Hepatocyte (in vitro differentiated cells): Measurements from ENCODE around the gene UBQLN4. TPM values are rescaled to one million over a fixed set of nuclear protein-coding genes. Genes with fewer than 3 reads are reported as not detected.
A peak's percentile ranks its signal among the peaks of the same experiment; 100 is the strongest.

Experiments used
- DNase-seq: peaks from one replicate; pipeline ENCODE4 v3.0.0-alpha.2; 2016; ENCODE audit warnings: low spot score
- H2AFZ ChIP-seq: fragments of 200-600 bp; sonication (generic); 2 replicates; pipeline ENCODE4 v1.6.0; 2016; ENCODE audit warnings: antibody characterized with exemption, mild to moderate bottlenecking
- H3K27ac ChIP-seq: fragments of 200-600 bp; sonication (generic); 2 replicates; pipeline ENCODE4 v1.5.1; 2016; ENCODE audit warnings: mild to moderate bottlenecking
- H3K27me3 ChIP-seq: fragments of 200-600 bp; sonication (generic); 2 replicates; pipeline ENCODE4 v1.6.1; 2016
- H3K36me3 ChIP-seq: fragments of 200-600 bp; sonication (generic); replicated peaks from 2 replicates; pipeline ENCODE4 v1.5.1; 2016; ENCODE audit warnings: low read depth; ENCODE audit not compliant: insufficient read depth
- H3K4me1 ChIP-seq: fragments of 200-600 bp; sonication (generic); 2 replicates; pipeline ENCODE4 v1.5.1; 2016; ENCODE audit warnings: mild to moderate bottlenecking, moderate library complexity; ENCODE audit not compliant: insufficient read depth
- H3K4me2 ChIP-seq: fragments of 200-600 bp; sonication (generic); 2 replicates; pipeline ENCODE4 v1.6.0; 2016
- H3K4me3 ChIP-seq: fragments of 200-600 bp; sonication (generic); 2 replicates; pipeline ENCODE4 v1.5.1; 2016; ENCODE audit warnings: mild to moderate bottlenecking
- H3K79me2 ChIP-seq: fragments of 200-600 bp; sonication (generic); 2 replicates; pipeline ENCODE4 v1.6.0; 2017; ENCODE audit warnings: mild to moderate bottlenecking
- H3K9me2 ChIP-seq: fragments of 200-600 bp; sonication (generic); replicated peaks from 2 replicates; pipeline ENCODE4 v1.6.0; 2017; ENCODE audit warnings: mild to moderate bottlenecking; ENCODE audit not compliant: insufficient read depth
- H3K9me3 ChIP-seq: fragments of 200-600 bp; sonication (generic); 2 replicates; pipeline ENCODE4 v1.5.1; 2016; ENCODE audit warnings: low read depth, mild to moderate bottlenecking
- H4K20me1 ChIP-seq: fragments of 200-600 bp; sonication (generic); 2 replicates; pipeline ENCODE4 v1.6.0; 2016; ENCODE audit warnings: mild to moderate bottlenecking; ENCODE audit not compliant: insufficient read depth, poor library complexity, severe bottlenecking
- EZH2 ChIP-seq: fragments of 200-600 bp; sonication (generic); IDR thresholded peaks from 2 replicates; pipeline ENCODE4 v1.6.1; 2016; ENCODE audit warnings: antibody characterized with exemption, mild to moderate bottlenecking, borderline replicate concordance
- EZH2phosphoT487 ChIP-seq: fragments of 200-600 bp; sonication (generic); IDR thresholded peaks from one replicate; pipeline ENCODE4 v1.6.1; 2018; ENCODE audit warnings: antibody characterized with exemption, mild to moderate bottlenecking, low read depth, moderate library complexity; ENCODE audit not compliant: unreplicated experiment, severe bottlenecking
- WGBS: methylation state at CpG from one replicate; pipeline ENCODE4 v1.1.6; 2016; ENCODE audit warnings: low lambda C conversion rate; ENCODE audit errors: missing lambda C conversion rate; 5-methylcytosine and 5-hydroxymethylcytosine counted together
- polyA plus RNA-seq: library from polyadenylated mRNA; unstranded; fragments of >200 nt; fragmentation: Nextera tagmentation; extraction: Ambion mirVana; gene quantifications from 2 replicates; pipeline ENCODE4 v1.2.1, GENCODE V29; 2016
- total RNA-seq: library from RNA; depleted of rRNA; stranded (reverse); fragments of >200 nt; gene quantifications from 2 replicates; pipeline ENCODE4 v1.2.3, GENCODE V29; 2014
- TF ChIP-seq, protein P1 (sequence below): fragments of 200-600 bp; sonication (generic); IDR thresholded peaks from 2 replicates; pipeline ENCODE4 v1.5.1; 2016; ENCODE audit warnings: antibody characterized with exemption, mild to moderate bottlenecking; ENCODE audit not compliant: poor library complexity

The UBQLN4 gene
- total and polyA plus RNA-seq, 2 experiments from 2014 or later: 29.5 to 35.3 TPM

DNA sequence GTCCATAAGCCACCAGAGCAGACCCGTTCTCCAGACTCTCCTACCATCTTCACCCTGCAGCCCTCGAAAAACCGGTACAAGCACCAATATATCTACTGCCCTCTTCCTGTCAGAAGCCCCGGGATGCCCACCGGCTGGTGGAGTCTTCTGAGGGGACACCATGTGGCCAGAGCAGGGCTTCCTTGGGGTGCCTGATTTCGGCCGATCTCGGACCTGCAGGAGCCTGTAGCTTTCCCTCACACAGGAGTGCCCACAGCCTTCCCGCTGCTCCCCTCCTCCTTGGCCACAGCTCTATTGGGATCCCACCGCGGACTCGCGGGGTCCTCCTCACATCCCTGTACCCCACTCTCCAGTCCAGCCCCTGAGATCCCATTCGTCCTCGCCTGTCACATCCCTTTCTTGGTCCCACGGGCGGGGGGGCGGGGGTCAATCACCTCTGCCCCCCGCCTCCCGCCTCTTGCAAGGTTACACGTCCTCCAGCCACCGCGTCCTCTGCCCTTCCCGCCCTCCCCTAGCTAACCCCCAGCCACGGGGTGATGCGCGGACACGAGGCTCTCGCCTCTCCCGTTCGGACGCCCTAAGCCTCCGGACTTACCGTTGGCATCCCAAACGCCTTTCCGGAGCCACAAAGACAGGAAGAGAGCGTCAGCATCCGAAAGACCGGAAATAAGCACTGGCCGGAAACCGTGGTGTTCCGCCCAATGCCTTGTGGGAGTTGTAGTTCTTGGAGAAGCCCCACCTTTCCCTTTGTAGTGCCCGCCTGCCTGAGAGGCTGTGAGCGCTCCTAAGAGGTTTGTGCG is 33.1 kb downstream of the UBQLN4 start, which contains the start of gene SSR2:
Gene SSR2, minus strand, starts transcription at position 659 of the 800 bp plus-strand sequence. CDS start 784 bp downstream, outside the sequence.
- Histone ChIP-seq H3K9me2 (no peaks in the 10 kb centered on the region), H3K4me1 (peaks cover 15% of the 10 kb centered on the region), H3K36me3 (no peaks in the 10 kb centered on the region), H4K20me1 (no peaks in the 10 kb centered on the region), H3K27ac (peak within 1 kb of the TSS; percentile 62), H3K79me2 (peaks cover 42% of the 10 kb centered on the region), H3K9me3 (no peaks in the 10 kb centered on the region), H2AFZ (peak within 1 kb of the TSS; percentile 78), H3K4me3 (peak within 1 kb of the TSS; percentile 65), H3K27me3 (no peaks in the 10 kb centered on the region), H3K4me2 (peak within 1 kb of the TSS; percentile 80)
- peak; percentile 93 for DNase-seq
- WGBS: 2% methylated on average over 25 of the region's 45 CpGs
- TF ChIP-seq EZH2phosphoT487: no peak
- TF ChIP-seq, protein P1, sequence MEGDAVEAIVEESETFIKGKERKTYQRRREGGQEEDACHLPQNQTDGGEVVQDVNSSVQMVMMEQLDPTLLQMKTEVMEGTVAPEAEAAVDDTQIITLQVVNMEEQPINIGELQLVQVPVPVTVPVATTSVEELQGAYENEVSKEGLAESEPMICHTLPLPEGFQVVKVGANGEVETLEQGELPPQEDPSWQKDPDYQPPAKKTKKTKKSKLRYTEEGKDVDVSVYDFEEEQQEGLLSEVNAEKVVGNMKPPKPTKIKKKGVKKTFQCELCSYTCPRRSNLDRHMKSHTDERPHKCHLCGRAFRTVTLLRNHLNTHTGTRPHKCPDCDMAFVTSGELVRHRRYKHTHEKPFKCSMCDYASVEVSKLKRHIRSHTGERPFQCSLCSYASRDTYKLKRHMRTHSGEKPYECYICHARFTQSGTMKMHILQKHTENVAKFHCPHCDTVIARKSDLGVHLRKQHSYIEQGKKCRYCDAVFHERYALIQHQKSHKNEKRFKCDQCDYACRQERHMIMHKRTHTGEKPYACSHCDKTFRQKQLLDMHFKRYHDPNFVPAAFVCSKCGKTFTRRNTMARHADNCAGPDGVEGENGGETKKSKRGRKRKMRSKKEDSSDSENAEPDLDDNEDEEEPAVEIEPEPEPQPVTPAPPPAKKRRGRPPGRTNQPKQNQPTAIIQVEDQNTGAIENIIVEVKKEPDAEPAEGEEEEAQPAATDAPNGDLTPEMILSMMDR: no peak
- no peak for TF ChIP-seq EZH2

DNA sequence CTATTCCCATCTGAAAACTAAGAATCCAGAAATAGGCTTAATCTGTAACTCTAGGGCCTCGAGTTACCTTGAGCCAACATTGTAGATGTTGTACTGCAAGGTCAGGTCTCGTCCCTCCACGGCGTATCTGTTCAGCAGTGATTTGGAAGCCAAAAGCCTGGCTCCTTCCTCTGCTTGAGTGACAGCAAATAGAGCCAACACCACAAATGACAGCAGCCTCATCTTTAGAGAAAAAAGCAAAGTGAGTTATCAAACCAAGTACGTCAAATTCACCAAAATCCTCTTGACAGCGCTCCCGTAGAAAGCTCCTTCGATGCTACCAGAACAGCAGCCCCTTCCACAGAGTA is 33.7 kb downstream of the UBQLN4 start:
- Histone ChIP-seq H3K4me3 (peak overlapping the region; percentile 65), H3K27me3 (no peaks in the 10 kb centered on the region), H3K9me3 (no peaks in the 10 kb centered on the region), H3K27ac (peak overlapping the region; percentile 62), H3K79me2 (peaks cover 44% of the 10 kb centered on the region), H3K4me1 (peaks cover 10% of the 10 kb centered on the region), H2AFZ (no peak overlapping the region), H3K36me3 (no peaks in the 10 kb centered on the region), H3K9me2 (no peaks in the 10 kb centered on the region), H4K20me1 (no peaks in the 10 kb centered on the region), H3K4me2 (peak overlapping the region; percentile 80)
- 49% methylated on average over 8 of the region's 8 CpGs for WGBS
- TF ChIP-seq, protein P1: no peak
- TF ChIP-seq EZH2: no peak
- no peak for TF ChIP-seq EZH2phosphoT487
- no peak for DNase-seq

DNA sequence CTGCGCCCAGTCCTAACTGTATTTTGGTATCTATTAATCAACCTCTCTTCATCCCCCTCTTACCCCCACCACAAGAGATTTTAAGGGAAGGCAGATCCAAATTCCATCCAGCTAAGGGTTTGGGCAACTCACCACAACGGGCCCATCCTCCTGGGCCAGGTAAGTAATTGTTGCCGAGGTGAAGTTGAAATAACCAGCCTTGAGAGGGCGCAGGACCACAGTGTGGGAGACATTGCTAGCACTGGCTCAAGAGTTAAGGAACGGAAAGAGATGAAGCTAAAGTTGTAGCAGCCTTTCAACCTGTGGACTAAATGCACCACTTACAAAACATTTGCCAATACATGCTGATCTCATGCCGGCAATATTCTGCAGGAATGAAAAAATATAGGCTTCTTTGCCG is 38.8 kb downstream of the UBQLN4 start:
- no peaks in the 10 kb centered on the region for H3K9me2 ChIP-seq
- 92% methylated on average over 7 of the region's 7 CpGs for WGBS
- H3K36me3 ChIP-seq: peaks cover 7% of the 10 kb centered on the region
- no peak for DNase-seq
- H3K9me3 ChIP-seq: no peaks in the 10 kb centered on the region
- no peak overlapping the region for H2AFZ ChIP-seq
- H3K4me1 ChIP-seq: peaks cover 8% of the 10 kb centered on the region
- no peak overlapping the region for H3K27ac ChIP-seq
- TF ChIP-seq EZH2 (no peak), EZH2phosphoT487 (no peak)
- TF ChIP-seq, protein P1: no peak
- no peak overlapping the region for H3K4me2 ChIP-seq
- H3K27me3 ChIP-seq: no peaks in the 10 kb centered on the region
- no peaks in the 10 kb centered on the region for H4K20me1 ChIP-seq
- H3K79me2 ChIP-seq: peaks cover 40% of the 10 kb centered on the region
- H3K4me3 ChIP-seq: no peak overlapping the region
